Pons (tissue), 1 donor: Measurements from ENCODE around the gene TPTE.
"Not testable (repeated sequence)": the region's sequence is repeated elsewhere in the genome, so short reads cannot be mapped to it uniquely, and the experiment has no call there.

Experiments
- DNase-seq: peaks from one replicate; pipeline ENCODE4 v3.0.0-alpha.2; 2016; ENCODE audit warnings: low spot score

Gene TPTE

GRCh38 chr21:10617133-10617752, 95.9 kb downstream of the TPTE start:
- not testable (repeated sequence) for DNase-seq

GRCh38 chr21:10627316-10627863, 106.0 kb downstream of the TPTE start:
- no peak for DNase-seq

GRCh38 chr21:10629239-10629638, 107.9 kb downstream of the TPTE start:
- not testable (repeated sequence) for DNase-seq

GRCh38 chr21:10630829-10631228, 109.4 kb downstream of the TPTE start:
- DNase-seq, result not testable (repeated sequence)

GRCh38 chr21:10631316-10631715, 109.9 kb downstream of the TPTE start:
- DNase-seq, result not testable (repeated sequence)

GRCh38 chr21:10638144-10638543, 116.8 kb downstream of the TPTE start:
- DNase-seq, result not testable (repeated sequence)

GRCh38 chr21:10639123-10639522, 117.7 kb downstream of the TPTE start:
- DNase-seq, result no peak

- DNase-seq, result not testable (repeated sequence)
Measured at GRCh38 chr21:10639746-10640145, 118.4 kb downstream of the TPTE start.

- DNase-seq, result no peak
Measured at GRCh38 chr21:10640446-10640845, 119.1 kb downstream of the TPTE start.

- DNase-seq, result no peak
Measured at GRCh38 chr21:10641107-10641506, 119.7 kb downstream of the TPTE start.

- DNase-seq, result not testable (repeated sequence)
Measured at GRCh38 chr21:10645667-10646066, 124.3 kb downstream of the TPTE start.

GRCh38 chr21:10649350-10650149, 128.2 kb downstream of the TPTE start:
- not testable (repeated sequence) for DNase-seq

- not testable (repeated sequence) for DNase-seq
Measured at GRCh38 chr21:10650297-10650696, 128.9 kb downstream of the TPTE start.
